ENCODE results near the gene ST6GALNAC1.
"Not testable (repeated sequence)": the region's sequence is repeated elsewhere in the genome, so short reads cannot be mapped to it uniquely, and the experiment has no call there.

The ST6GALNAC1 gene

GRCh38 chr17:76612977-76613851 lies 30.3 kb downstream of the ST6GALNAC1 start:
- no peak overlapping the region for H3K4me3 ChIP-seq (ENCODE audit: low read length)
- TF ChIP-seq, protein P1, sequence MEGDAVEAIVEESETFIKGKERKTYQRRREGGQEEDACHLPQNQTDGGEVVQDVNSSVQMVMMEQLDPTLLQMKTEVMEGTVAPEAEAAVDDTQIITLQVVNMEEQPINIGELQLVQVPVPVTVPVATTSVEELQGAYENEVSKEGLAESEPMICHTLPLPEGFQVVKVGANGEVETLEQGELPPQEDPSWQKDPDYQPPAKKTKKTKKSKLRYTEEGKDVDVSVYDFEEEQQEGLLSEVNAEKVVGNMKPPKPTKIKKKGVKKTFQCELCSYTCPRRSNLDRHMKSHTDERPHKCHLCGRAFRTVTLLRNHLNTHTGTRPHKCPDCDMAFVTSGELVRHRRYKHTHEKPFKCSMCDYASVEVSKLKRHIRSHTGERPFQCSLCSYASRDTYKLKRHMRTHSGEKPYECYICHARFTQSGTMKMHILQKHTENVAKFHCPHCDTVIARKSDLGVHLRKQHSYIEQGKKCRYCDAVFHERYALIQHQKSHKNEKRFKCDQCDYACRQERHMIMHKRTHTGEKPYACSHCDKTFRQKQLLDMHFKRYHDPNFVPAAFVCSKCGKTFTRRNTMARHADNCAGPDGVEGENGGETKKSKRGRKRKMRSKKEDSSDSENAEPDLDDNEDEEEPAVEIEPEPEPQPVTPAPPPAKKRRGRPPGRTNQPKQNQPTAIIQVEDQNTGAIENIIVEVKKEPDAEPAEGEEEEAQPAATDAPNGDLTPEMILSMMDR (conservative IDR thresholded peaks at IDR 0.05; ENCODE audit: low read length) = no peak
- DNase-seq (ENCODE audit: low read depth) = no peak

DNA sequence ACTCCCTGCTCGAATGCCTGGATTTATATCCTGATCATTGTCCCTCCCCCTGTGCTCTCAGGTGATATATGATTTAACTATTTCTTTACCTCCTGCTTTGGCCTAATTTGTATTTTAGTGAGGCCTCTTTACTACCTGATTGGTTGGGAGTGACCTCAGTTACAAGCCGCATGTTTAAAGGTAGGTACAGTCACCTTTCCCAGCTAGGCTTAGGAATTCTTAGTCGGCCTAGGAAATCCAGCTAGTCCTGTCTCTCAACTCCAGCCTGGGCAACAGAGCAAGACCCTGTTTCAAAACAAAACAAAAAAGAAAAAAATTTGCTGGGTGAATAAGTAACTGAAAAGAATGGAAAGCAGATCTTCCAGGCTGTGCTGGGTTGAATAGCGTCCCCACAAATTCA lies 31.1 kb downstream of the ST6GALNAC1 start:
- H3K4me3 ChIP-seq (ENCODE audit: low read length) = no peak overlapping the region
- TF ChIP-seq, protein P1 (conservative IDR thresholded peaks at IDR 0.05; ENCODE audit: low read length) = no peak
- no peak for DNase-seq (ENCODE audit: low read depth)

DNA sequence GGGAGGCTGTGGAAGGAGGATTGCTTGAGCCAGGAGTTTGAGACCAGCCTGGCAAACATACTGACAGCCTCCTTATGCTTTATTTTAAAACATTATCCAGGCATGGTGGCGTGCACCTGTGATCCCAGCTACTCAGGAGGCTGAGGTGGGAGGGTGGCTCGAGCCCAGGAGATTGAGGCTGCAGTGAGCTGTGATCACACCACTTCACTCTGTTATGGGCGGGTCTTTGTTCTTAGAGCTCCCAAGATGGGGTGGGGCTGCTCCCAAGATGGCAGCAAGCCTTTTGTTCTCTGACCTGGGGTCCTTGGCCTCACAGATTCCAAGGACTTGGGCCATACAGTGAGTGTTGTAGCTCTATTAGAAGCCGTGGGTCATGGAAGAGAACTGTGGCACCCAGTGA lies 31.8 kb downstream of the ST6GALNAC1 start:
- DNase-seq (ENCODE audit: low read depth) = no peak
- no peak overlapping the region for H3K4me3 ChIP-seq (ENCODE audit: low read length)
- TF ChIP-seq, protein P1 (conservative IDR thresholded peaks at IDR 0.05; ENCODE audit: low read length) = no peak

DNA sequence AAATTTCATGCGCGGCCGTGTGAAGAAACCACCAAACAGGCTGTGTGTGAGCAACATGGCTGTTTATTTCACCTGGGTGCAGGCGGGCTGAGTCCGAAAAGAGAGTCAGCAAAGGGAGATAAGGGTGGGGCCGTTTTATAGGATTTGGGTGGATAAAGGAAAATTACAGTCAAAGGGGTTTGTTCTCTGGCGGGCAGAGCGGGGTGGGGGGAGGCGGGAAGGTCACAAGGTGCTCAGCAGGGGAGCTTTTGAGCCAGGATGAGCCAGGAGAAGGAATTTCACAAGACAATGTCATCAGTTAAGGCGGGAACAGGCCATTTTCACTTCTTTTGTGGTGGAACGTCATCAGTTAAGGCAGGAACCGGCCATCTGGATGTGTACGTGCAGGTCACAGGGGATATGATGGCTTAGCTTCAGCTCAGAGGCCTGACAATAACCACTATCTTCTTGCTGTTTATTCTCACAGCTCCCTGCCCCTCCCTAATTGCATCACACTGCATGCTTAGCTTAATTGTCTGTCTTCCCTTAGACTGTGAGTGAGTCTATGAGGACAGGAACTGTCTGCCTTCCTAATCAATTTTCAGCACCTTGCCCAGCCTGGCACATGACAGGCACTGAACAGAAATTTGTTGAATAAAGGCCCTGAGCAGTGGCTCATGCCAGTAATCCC lies 32.3 kb downstream of the ST6GALNAC1 start:
- not testable (repeated sequence) for H3K4me3 ChIP-seq (ENCODE audit: low read length); DNase-seq (ENCODE audit: low read depth)

DNA sequence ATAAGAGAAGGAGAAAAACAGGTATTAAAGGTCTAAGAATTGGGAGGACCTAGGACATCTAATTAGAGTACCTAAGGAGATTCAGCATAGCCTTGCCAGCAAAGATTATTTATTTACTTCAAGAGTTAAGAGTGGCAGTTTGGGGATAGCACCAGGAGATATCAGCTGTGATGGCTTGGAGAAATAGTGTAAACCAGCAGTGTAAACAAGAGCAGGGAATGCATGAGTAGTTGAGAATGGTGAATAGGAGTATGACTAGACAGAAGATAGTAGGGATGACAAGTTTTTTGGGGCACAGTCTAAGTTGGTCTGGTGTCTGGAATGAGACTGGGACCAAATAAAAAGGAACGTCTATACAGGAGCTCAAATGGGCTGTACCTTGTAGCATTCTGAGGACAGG lies 36.9 kb downstream of the ST6GALNAC1 start:
- not testable (repeated sequence) for H3K4me3 ChIP-seq (ENCODE audit: low read length); DNase-seq (ENCODE audit: low read depth)

GRCh38 chr17:76601065-76601464 lies 42.5 kb downstream of the ST6GALNAC1 start:
- TF ChIP-seq, protein P1 (conservative IDR thresholded peaks at IDR 0.05; ENCODE audit: low read length) = no peak
- no peak for DNase-seq (ENCODE audit: low read depth)
- no peak overlapping the region for H3K4me3 ChIP-seq (ENCODE audit: low read length)

- TF ChIP-seq, protein P1 (conservative IDR thresholded peaks at IDR 0.05; ENCODE audit: low read length) = no peak
- DNase-seq (ENCODE audit: low read depth) = no peak
- H3K4me3 ChIP-seq (ENCODE audit: low read length) = no peak overlapping the region
These were observed 43.7 kb downstream of the ST6GALNAC1 start for GRCh38 chr17:76599694-76600460.

Data from AG10803 (cell line).